ENCODE measurements around the gene FGF9. TPM values are rescaled to one million over a fixed set of nuclear protein-coding genes. Genes with fewer than 3 reads are reported as not detected.

FGF9 gene
- total RNA-seq, 2 donors from 2014 or later, result 0.07 TPM; not detected in 1

DNA sequence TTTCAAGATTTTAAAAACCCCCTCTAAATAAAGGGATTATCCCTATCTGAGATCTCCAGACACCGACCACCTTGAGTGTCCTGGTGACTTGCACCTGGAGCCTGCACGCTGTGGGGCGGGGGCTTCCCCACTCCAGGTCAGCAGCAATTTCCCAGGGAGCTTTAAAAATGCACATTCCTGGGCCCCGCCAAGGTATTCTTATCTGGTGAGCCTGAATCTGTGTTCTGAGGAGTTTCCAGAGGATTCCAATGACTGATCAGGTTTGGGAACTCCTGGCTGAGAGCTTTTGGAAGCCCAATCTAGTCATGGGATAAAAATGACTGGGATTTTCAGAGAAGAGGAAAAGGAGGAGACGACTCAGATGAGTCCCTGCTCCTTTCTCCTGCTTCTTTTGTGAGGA, 66.1 kb downstream of the FGF9 start:
- peaks cover 17% of the 10 kb centered on the region for H3K4me1 Mint-ChIP-seq
- peaks cover 3% of the 10 kb centered on the region for H3K27me3 Mint-ChIP-seq (ENCODE audit: insufficient read depth)
- H3K9ac ChIP-seq (ENCODE audit: extremely low read depth, low read length, poor library complexity, severe bottlenecking), result no peak overlapping the region
- no peaks in the 10 kb centered on the region for H3K9me3 ChIP-seq (ENCODE audit: control insufficient read depth, low read length)
- H3K36me3 Mint-ChIP-seq (ENCODE audit: low read depth), result no peaks in the 10 kb centered on the region
- peak overlapping the region; percentile 37 for H3K27ac Mint-ChIP-seq
- DNase-seq, result no peak
- TF ChIP-seq, protein P1, sequence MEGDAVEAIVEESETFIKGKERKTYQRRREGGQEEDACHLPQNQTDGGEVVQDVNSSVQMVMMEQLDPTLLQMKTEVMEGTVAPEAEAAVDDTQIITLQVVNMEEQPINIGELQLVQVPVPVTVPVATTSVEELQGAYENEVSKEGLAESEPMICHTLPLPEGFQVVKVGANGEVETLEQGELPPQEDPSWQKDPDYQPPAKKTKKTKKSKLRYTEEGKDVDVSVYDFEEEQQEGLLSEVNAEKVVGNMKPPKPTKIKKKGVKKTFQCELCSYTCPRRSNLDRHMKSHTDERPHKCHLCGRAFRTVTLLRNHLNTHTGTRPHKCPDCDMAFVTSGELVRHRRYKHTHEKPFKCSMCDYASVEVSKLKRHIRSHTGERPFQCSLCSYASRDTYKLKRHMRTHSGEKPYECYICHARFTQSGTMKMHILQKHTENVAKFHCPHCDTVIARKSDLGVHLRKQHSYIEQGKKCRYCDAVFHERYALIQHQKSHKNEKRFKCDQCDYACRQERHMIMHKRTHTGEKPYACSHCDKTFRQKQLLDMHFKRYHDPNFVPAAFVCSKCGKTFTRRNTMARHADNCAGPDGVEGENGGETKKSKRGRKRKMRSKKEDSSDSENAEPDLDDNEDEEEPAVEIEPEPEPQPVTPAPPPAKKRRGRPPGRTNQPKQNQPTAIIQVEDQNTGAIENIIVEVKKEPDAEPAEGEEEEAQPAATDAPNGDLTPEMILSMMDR (conservative IDR thresholded peaks at IDR 0.05), result no peak
- no peaks in the 10 kb centered on the region for H3K36me3 ChIP-seq (ENCODE audit: control insufficient read depth, insufficient read depth, low read length)
- H3K27me3 ChIP-seq (ENCODE audit: control insufficient read depth, insufficient read depth, low read length, poor library complexity, severe bottlenecking), result no peaks in the 10 kb centered on the region
- H3K4me1 ChIP-seq (ENCODE audit: control insufficient read depth, insufficient read depth, low read length), result peaks cover 26% of the 10 kb centered on the region
- WGBS, 2 experiments (ENCODE audit: insufficient coverage in 1 of 2, insufficient read length in 1 of 2), result 84 to 88% methylated on average over 5 of the region's 5 CpGs
- no peak overlapping the region for H3K27ac ChIP-seq (ENCODE audit: low read depth, low read length)
- no peaks in the 10 kb centered on the region for H3K9me3 Mint-ChIP-seq
- H3K4me3 ChIP-seq (ENCODE audit: low read length), result no peak overlapping the region
- H3K4me3 Mint-ChIP-seq, result no peak overlapping the region

DNA sequence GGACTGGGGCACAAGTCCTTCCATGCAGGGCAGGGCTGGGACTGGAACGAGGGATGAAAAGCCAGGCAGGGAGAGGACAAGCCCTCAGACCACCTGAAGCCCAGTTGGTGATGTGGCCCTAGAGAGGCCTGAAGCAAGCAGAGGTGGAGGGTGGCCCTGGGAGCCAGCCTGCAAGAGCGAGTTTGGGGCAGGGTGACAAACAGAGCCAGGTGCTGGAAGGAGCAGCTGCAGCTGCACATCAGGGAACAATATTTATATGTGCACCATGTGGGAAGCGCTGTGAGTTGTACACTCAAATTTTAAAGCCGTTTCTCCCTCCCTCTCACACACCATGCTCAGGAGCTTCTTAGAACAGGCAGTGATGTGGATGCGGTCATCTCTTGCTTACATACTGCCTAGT, 67.8 kb downstream of the FGF9 start:
- no peak overlapping the region for H3K27ac Mint-ChIP-seq
- peaks cover 3% of the 10 kb centered on the region for H3K27me3 Mint-ChIP-seq (ENCODE audit: insufficient read depth)
- Histone ChIP-seq H3K9me3 (ENCODE audit: control insufficient read depth, low read length) (no peaks in the 10 kb centered on the region), H3K36me3 (ENCODE audit: control insufficient read depth, insufficient read depth, low read length) (no peaks in the 10 kb centered on the region), H3K27me3 (ENCODE audit: control insufficient read depth, insufficient read depth, low read length, poor library complexity, severe bottlenecking) (no peaks in the 10 kb centered on the region), H3K4me1 (ENCODE audit: control insufficient read depth, insufficient read depth, low read length) (peaks cover 30% of the 10 kb centered on the region), H3K9ac (ENCODE audit: extremely low read depth, low read length, poor library complexity, severe bottlenecking) (no peak overlapping the region), H3K4me3 (ENCODE audit: low read length) (no peak overlapping the region), H3K27ac (ENCODE audit: low read depth, low read length) (no peak overlapping the region)
- H3K9me3 Mint-ChIP-seq, result no peaks in the 10 kb centered on the region
- no peak overlapping the region for H3K4me3 Mint-ChIP-seq
- peaks cover 17% of the 10 kb centered on the region for H3K4me1 Mint-ChIP-seq
- TF ChIP-seq, protein P1 (conservative IDR thresholded peaks at IDR 0.05), result no peak
- WGBS, 2 experiments (ENCODE audit: insufficient coverage in 1 of 2, insufficient read length in 1 of 2), result 92 to 93% methylated on average over 3 to 5 of the region's 5 CpGs
- H3K36me3 Mint-ChIP-seq (ENCODE audit: low read depth), result no peaks in the 10 kb centered on the region
- DNase-seq, result no peak

DNA sequence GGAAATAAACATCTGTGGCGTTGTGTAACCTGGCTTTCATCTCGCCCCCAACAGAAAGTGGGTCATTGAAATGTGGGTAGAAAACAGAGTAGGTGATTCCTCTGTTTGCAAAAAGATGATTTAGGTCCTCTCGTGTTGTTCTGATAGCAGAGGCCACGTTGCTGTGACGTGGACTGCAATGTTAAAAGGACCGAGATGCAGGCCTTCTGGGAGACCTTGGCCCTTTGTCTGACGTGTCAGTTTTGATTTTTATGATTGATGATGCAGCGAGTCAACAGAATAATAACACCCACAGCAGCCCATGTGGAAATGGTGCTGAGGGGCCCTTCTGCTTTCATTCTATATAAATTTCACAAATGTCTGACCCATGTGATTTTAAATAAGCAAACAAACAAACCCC, 68.9 kb downstream of the FGF9 start:
- 72 to 84% methylated on average over 5 to 8 of the region's 8 CpGs for WGBS, 2 experiments (ENCODE audit: insufficient coverage in 1 of 2, insufficient read length in 1 of 2)
- Histone ChIP-seq H3K4me3 (ENCODE audit: low read length) (no peak overlapping the region), H3K36me3 (ENCODE audit: control insufficient read depth, insufficient read depth, low read length) (no peaks in the 10 kb centered on the region), H3K27me3 (ENCODE audit: control insufficient read depth, insufficient read depth, low read length, poor library complexity, severe bottlenecking) (no peaks in the 10 kb centered on the region), H3K9me3 (ENCODE audit: control insufficient read depth, low read length) (no peaks in the 10 kb centered on the region), H3K9ac (ENCODE audit: extremely low read depth, low read length, poor library complexity, severe bottlenecking) (no peak overlapping the region), H3K27ac (ENCODE audit: low read depth, low read length) (no peak overlapping the region), H3K4me1 (ENCODE audit: control insufficient read depth, insufficient read depth, low read length) (peaks cover 25% of the 10 kb centered on the region)
- Mint-ChIP-seq H3K27me3 (ENCODE audit: insufficient read depth) (peaks cover 3% of the 10 kb centered on the region), H3K27ac (no peak overlapping the region), H3K4me3 (no peak overlapping the region), H3K9me3 (no peaks in the 10 kb centered on the region), H3K4me1 (peaks cover 17% of the 10 kb centered on the region), H3K36me3 (ENCODE audit: low read depth) (no peaks in the 10 kb centered on the region)
- no peak for DNase-seq
- TF ChIP-seq, protein P1 (conservative IDR thresholded peaks at IDR 0.05), result no peak
